Sigmoid colon (tissue), 7 donors: ENCODE measurements around the gene TFB2M. TPM values are rescaled to one million over a fixed set of nuclear protein-coding genes. Genes with fewer than 3 reads are reported as not detected.

Source experiments
- DNase-seq: peaks from one replicate; pipeline ENCODE4 v3.0.0-alpha.2; 2019
- H3K27ac ChIP-seq, 4 donors: fragments of 200-600 bp; sonication (generic); one replicate each; pipeline ENCODE4 v1.5.1; 2016 to 2019; ENCODE audit warnings: mild to moderate bottlenecking in 1 of 4
- H3K27me3 ChIP-seq, 3 donors: fragments of 200-600 bp; sonication (generic); one replicate each; pipeline ENCODE4 v1.5.1; 2019; ENCODE audit warnings: mild to moderate bottlenecking in 1 of 3
- H3K36me3 ChIP-seq, 4 donors: fragments of 200-600 bp; sonication (generic); one replicate each; pipeline ENCODE4 v1.5.1; 2016 to 2019
- H3K4me1 ChIP-seq, 4 donors: fragments of 200-600 bp; sonication (generic); one replicate each; pipeline ENCODE4 v1.5.1; 2017 to 2019
- H3K4me3 ChIP-seq, 4 donors: fragments of 200-600 bp; sonication (generic); one replicate each; pipeline ENCODE4 v1.5.1; 2017 to 2019; ENCODE audit warnings: mild to moderate bottlenecking in 2 of 4, moderate library complexity in 1 of 4
- H3K9me3 ChIP-seq, 4 donors: fragments of 200-600 bp in 3 of 4; sonication (generic) in 3 of 4; one replicate each; pipeline versions ENCODE4 v1.5.1 to v1.6.1; 2013 to 2019
- CTCF ChIP-seq, 4 experiments: fragments of 450-650 bp in 3 of 4; fragments of 200-600 bp in 1 of 4; IDR thresholded peaks; one replicate each; pipeline ENCODE4 v1.5.1; 2016 to 2019; ENCODE audit warnings: antibody characterized with exemption in 4 of 4, mild to moderate bottlenecking in 3 of 4, moderate library complexity in 2 of 4
- EP300 ChIP-seq, 4 donors: sonication (generic); formaldehyde crosslinking; IDR thresholded peaks; one replicate each; pipeline ENCODE4 v1.6.1; 2017; ENCODE audit warnings: antibody characterized with exemption in 4 of 4
- POLR2A ChIP-seq, 2 donors: fragments of 450-650 bp; IDR thresholded peaks; one replicate each; pipeline ENCODE4 v1.6.1; 2016; ENCODE audit warnings: antibody characterized with exemption in 2 of 2, mild to moderate bottlenecking in 2 of 2, moderate library complexity in 2 of 2
- POLR2AphosphoS5 ChIP-seq, 4 donors: sonication (generic); formaldehyde crosslinking; IDR thresholded peaks; one replicate each; pipeline ENCODE4 v1.6.1; 2017; ENCODE audit warnings: antibody characterized with exemption in 4 of 4
- WGBS, 2 donors: extraction: QIAGEN DNeasy Blood & Tissue Kit; methylation state at CpG; one replicate each; pipeline ENCODE4 v1.1.7; 2013; 5-methylcytosine and 5-hydroxymethylcytosine counted together
- intact Hi-C: fragments of 100-400 bp; cut with DNase I; formaldehyde crosslinking; loops from one replicate; pipeline ENCODE4 v1.15.1; 2023
- polyA plus RNA-seq, 3 donors: library from polyadenylated mRNA; stranded (reverse); fragments of 200-250 nt; gene quantifications; one replicate each; pipeline ENCODE4 v1.2.3, GENCODE V29; 2013
- total RNA-seq, 4 donors: library from RNA; depleted of rRNA; stranded (reverse); fragments of >200 nt; gene quantifications; one replicate each; pipeline ENCODE4 v1.1.0, GENCODE V29; 2016
- donor health status: healthy with polysubstance abuse.
- donor health status: Bipolar disorder and iron deficiency.
- donor health status: healthy.

Gene TFB2M
- total and polyA plus RNA-seq, 7 donors, result 4.7 to 18.5 (median 12.8) TPM

DNA sequence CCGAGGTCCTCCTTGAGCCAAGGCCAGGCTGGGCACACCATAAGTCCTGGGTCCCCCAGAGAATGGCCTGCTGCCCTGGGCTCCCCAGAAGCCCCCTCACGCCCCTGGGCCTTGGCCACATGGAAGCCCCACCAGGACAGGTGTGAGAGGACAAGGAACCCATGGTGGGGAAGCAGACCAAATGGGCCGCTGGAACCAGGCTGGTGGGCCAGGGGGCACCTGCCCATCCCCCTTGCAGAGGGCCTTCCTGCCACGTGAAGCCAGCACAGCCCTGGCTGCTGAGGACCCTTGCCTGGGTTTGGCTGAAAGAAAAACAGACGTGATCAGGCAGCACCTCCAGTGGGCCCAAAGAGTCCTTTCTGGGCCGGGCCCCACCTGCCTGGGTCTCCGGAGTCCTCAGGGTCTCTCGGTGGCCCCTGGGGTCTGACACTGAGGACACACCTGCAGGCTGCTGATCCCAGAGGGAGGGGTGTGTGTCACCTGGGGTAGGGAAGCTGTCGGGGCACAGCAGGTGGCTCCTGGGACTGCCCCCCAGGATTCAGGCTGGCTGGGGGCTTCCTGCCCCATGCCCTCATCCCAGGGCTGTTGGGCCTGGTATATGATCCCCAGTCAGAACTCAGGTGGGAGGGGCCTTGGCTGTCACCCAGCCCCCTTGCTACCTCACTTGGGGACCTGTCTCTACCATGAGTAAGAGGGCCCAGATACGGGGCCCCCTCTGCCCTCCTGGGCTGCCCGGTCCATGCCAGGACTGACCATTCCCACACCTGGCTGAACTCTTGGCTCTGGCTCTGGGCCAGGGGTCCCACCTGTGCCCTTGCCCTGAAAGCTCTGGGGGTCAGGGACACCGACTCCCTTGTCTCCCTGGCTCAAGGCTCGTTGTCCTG, 55.7 kb downstream of the TFB2M start:
- H3K36me3 ChIP-seq, result no peaks in the 10 kb centered on the region
- intact Hi-C loops, result no loop called here
- WGBS, 2 donors, result 91 to 93% methylated on average over 13 of the region's 13 CpGs

GRCh38 chr1:246508897-246509688, 57.0 kb downstream of the TFB2M start:
- intact Hi-C loops, result loop anchor here (5.0 kb wide), 1 partner anchor 133 kb away; no protein-coding TSS in a partner anchor
- H3K9me3 ChIP-seq, result peaks cover 0 to under 1% (median under 1%) of the 10 kb centered on the region in 4 donors
- no peak overlapping the region for H3K4me3 ChIP-seq
- TF ChIP-seq POLR2AphosphoS5 (IDR thresholded peaks at IDR 0.05) (no peak), CTCF (IDR thresholded peaks at IDR 0.05) (no peak), EP300 (IDR thresholded peaks at IDR 0.05) (no peak), POLR2A (IDR thresholded peaks at IDR 0.05) (no peak)
- no peak overlapping the region for H3K27ac ChIP-seq
- DNase-seq, result no peak
- no peaks in the 10 kb centered on the region for H3K36me3 ChIP-seq
- WGBS, 2 donors, result 91 to 92% methylated on average over 26 of the region's 26 CpGs
- H3K27me3 ChIP-seq, result no peaks in the 10 kb centered on the region
- H3K4me1 ChIP-seq, result peaks cover 0 to 14% (median 8%) of the 10 kb centered on the region in 4 donors

More for the DNA sequence above, 55.7 kb downstream of the TFB2M start:
- Histone ChIP-seq H3K4me3 (no peak overlapping the region), H3K27me3 (no peaks in the 10 kb centered on the region), H3K27ac (no peak overlapping the region), H3K4me1 (peaks cover 0 to 14% (median 8%) of the 10 kb centered on the region in 4 donors), H3K9me3 (peaks cover 0 to 9% (median 7%) of the 10 kb centered on the region in 4 donors)
- DNase-seq, result no peak
- no peak for TF ChIP-seq POLR2A (IDR thresholded peaks at IDR 0.05)
- TF ChIP-seq EP300 (IDR thresholded peaks at IDR 0.05), result no peak
- no peak for TF ChIP-seq POLR2AphosphoS5 (IDR thresholded peaks at IDR 0.05)
- TF ChIP-seq CTCF (IDR thresholded peaks at IDR 0.05), result no peak

GRCh38 chr1:246506674-246507481, 59.2 kb downstream of the TFB2M start, which contains the start of gene SMYD3:
Gene SMYD3 (minus strand): TSS chr1:246507279.
- H3K36me3 ChIP-seq, result no peaks in the 10 kb centered on the region
- WGBS, 2 donors, result 0 to 1% methylated on average over 79 of the region's 79 CpGs
- TF ChIP-seq EP300 (IDR thresholded peaks at IDR 0.05) (no peak), POLR2AphosphoS5 (IDR thresholded peaks at IDR 0.05) (peak; percentile 60 to 78 (median 64)), CTCF (IDR thresholded peaks at IDR 0.05) (peak in 1 of 4 experiments; percentile 12), POLR2A (IDR thresholded peaks at IDR 0.05) (peak in 1 of 2 donors; percentile 23)
- H3K9me3 ChIP-seq, result no peaks in the 10 kb centered on the region
- H3K27ac ChIP-seq, result peak within 1 kb of the TSS; percentile 68 to 79 (median 74)
- H3K4me1 ChIP-seq, result peaks cover 0 to 14% (median 8%) of the 10 kb centered on the region in 4 donors
- H3K4me3 ChIP-seq, result peak within 1 kb of the TSS; percentile 70 to 97 (median 90)
- H3K27me3 ChIP-seq, result no peaks in the 10 kb centered on the region
- intact Hi-C loops, result loop anchor here (2.0 to 5.0 kb wide), 2 partner anchors 60 to 135 kb away; partner anchors contain the start of genes CNST and TFB2M
- DNase-seq, result peak; percentile 81

DNA sequence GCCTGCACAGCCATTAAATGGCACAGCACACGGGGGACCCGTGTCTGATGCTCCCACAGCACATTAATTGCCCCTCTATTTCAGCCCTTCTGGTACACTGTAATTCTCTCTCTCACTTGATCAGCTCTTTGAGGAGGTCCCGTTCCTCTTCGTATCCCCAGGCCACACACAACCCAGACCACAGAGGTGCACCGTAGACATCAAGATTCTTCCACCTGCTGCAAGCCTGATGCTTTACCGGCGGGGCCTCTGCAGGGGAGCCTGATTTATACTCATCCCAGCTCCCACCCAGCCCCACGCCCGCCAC, 59.7 kb downstream of the TFB2M start:
- TF ChIP-seq CTCF (IDR thresholded peaks at IDR 0.05), result no peak
- TF ChIP-seq POLR2AphosphoS5 (IDR thresholded peaks at IDR 0.05), result no peak
- TF ChIP-seq POLR2A (IDR thresholded peaks at IDR 0.05), result no peak
- no peak for TF ChIP-seq EP300 (IDR thresholded peaks at IDR 0.05)
- no peak for DNase-seq
- H3K36me3 ChIP-seq, result no peaks in the 10 kb centered on the region
- H3K4me1 ChIP-seq, result peaks cover 0 to 14% (median 8%) of the 10 kb centered on the region in 4 donors
- H3K27me3 ChIP-seq, result no peaks in the 10 kb centered on the region
- peak overlapping the region in 2 of 4 donors; percentile 74 to 79 for H3K27ac ChIP-seq
- intact Hi-C loops, result loop anchor here (2.0 to 5.0 kb wide), 2 partner anchors 60 to 136 kb away; partner anchors contain the start of genes CNST and TFB2M
- peak overlapping the region; percentile 70 to 97 (median 90) for H3K4me3 ChIP-seq
- no peaks in the 10 kb centered on the region for H3K9me3 ChIP-seq
- WGBS, 2 donors, result 4 to 7% methylated on average over 9 of the region's 9 CpGs
